DOHH2 (cell line): ENCODE data around the gene SULF2.

Source experiments
- H3F3A ChIP-seq: fragments of 200-600 bp; sonication (generic), shearing (Covaris generic); 2 replicates; pipeline ENCODE4 v1.6.0; 2016; ENCODE audit warnings: antibody characterized with exemption, mild to moderate bottlenecking; ENCODE audit not compliant: control insufficient read depth, insufficient read depth
- H3K27ac ChIP-seq: fragments of 200-600 bp; sonication (generic); 2 replicates; pipeline ENCODE4 v1.5.1; 2014; ENCODE audit warnings: low read depth, mild to moderate bottlenecking, low read length, moderate library complexity
- H3K27me3 ChIP-seq: fragments of 200-600 bp; sonication (generic); 2 replicates; pipeline ENCODE4 v1.6.1; 2014; ENCODE audit warnings: mild to moderate bottlenecking, low read length, mixed read lengths; ENCODE audit not compliant: control insufficient read depth
- H3K36me3 ChIP-seq: fragments of 200-600 bp; sonication (generic); 2 replicates; pipeline ENCODE4 v1.6.1; 2014; ENCODE audit warnings: mild to moderate bottlenecking, low read length, moderate library complexity, mixed read lengths; ENCODE audit not compliant: control insufficient read depth
- H3K4me1 ChIP-seq: fragments of 200-600 bp; sonication (generic); 2 replicates; pipeline ENCODE4 v1.6.1; 2014; ENCODE audit warnings: mild to moderate bottlenecking, low read length, mixed read lengths; ENCODE audit not compliant: control insufficient read depth
- H3K4me2 ChIP-seq: fragments of 200-600 bp; sonication (generic); 2 replicates; pipeline ENCODE4 v1.6.0; 2014; ENCODE audit warnings: mild to moderate bottlenecking, low read length, moderate library complexity
- H3K4me3 ChIP-seq: fragments of 200-600 bp; sonication (generic); 2 replicates; pipeline ENCODE4 v1.5.1; 2014; ENCODE audit warnings: mild to moderate bottlenecking, low read length, mixed read lengths
- H3K79me2 ChIP-seq: fragments of 200-600 bp; sonication (generic); 2 replicates; pipeline ENCODE4 v1.6.1; 2014; ENCODE audit warnings: mild to moderate bottlenecking, low read length, mixed read lengths; ENCODE audit not compliant: control insufficient read depth
- H3K9me2 ChIP-seq: fragments of 200-600 bp; sonication (generic); replicated peaks from 2 replicates; pipeline ENCODE4 v1.6.1; 2014; ENCODE audit warnings: mild to moderate bottlenecking, low read length, mixed read lengths; ENCODE audit not compliant: control insufficient read depth
- H3K9me3 ChIP-seq: fragments of 200-600 bp; sonication (generic); 2 replicates; pipeline ENCODE4 v1.6.1; 2014; ENCODE audit warnings: antibody characterized with exemption, low read length, mixed read lengths; ENCODE audit not compliant: control insufficient read depth, insufficient read depth
- H4K20me1 ChIP-seq: fragments of 200-600 bp; sonication (generic); 2 replicates; pipeline ENCODE4 v1.6.0; 2014; ENCODE audit warnings: low read depth, mild to moderate bottlenecking, antibody characterized with exemption, low read length, moderate library complexity; ENCODE audit not compliant: control insufficient read depth, insufficient read depth
- EZH2phosphoT487 ChIP-seq: fragments of 200-600 bp; sonication (generic); IDR thresholded peaks from 2 replicates; pipeline ENCODE4 v1.6.1; 2017; ENCODE audit warnings: borderline replicate concordance, mild to moderate bottlenecking, antibody characterized with exemption, low read length, moderate library complexity, mixed read lengths
- TF ChIP-seq, protein P1 (sequence below): fragments of 200-600 bp; sonication (generic); IDR thresholded peaks from one replicate; pipeline ENCODE4 v1.5.1; 2014; ENCODE audit warnings: antibody characterized with exemption, mild to moderate bottlenecking, low read depth, low read length; ENCODE audit not compliant: poor library complexity, severe bottlenecking

SULF2 gene

DNA sequence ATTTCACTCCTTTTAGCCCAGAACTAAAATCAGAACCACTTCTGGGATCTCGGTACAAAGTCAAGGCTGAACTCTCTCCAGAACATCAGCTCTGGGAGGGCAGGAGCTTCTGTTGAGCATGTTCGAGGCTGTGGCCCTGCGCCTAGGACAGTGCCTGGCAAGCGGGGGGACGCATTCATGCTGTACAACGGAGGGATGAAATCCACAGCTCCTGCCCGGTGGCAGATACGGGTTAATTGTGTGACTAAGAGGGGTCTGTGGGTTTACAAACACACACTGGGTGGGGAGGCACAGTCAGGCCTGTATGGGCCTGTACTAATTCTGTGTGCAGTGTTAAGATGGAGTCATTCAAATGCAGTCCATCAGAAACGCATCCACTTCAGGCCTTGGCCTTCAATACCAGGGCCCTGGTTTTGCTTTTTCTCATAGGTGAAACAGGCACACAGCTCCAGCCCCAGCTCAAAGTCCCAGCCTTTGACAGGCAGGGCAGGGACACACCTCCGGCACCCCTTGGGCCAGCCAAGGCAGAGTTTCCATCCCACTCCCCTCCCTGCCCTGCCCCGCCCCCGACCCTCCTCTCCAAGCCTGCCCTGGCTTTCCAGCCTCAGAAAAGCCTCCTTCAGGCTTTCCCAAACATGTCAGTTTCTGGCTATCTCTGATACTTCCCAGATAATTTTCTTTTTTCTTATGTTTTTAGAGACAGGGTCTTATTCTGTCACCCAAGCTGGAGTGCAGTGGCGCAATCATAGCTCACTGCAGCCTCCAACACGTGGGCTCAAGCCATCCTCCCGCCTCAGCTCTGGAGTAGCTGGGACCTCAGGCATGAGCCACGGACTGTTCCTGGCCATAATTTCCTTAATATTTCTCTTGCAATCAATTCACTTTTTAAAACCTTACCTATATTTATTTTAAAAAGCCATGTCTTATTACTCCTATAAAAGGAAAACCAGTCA lies 109.8 kb downstream of the SULF2 start:
- Histone ChIP-seq H3K36me3 (no peaks in the 10 kb centered on the region), H3K4me2 (no peak overlapping the region)
- TF ChIP-seq EZH2phosphoT487 = no peak
- TF ChIP-seq, protein P1, sequence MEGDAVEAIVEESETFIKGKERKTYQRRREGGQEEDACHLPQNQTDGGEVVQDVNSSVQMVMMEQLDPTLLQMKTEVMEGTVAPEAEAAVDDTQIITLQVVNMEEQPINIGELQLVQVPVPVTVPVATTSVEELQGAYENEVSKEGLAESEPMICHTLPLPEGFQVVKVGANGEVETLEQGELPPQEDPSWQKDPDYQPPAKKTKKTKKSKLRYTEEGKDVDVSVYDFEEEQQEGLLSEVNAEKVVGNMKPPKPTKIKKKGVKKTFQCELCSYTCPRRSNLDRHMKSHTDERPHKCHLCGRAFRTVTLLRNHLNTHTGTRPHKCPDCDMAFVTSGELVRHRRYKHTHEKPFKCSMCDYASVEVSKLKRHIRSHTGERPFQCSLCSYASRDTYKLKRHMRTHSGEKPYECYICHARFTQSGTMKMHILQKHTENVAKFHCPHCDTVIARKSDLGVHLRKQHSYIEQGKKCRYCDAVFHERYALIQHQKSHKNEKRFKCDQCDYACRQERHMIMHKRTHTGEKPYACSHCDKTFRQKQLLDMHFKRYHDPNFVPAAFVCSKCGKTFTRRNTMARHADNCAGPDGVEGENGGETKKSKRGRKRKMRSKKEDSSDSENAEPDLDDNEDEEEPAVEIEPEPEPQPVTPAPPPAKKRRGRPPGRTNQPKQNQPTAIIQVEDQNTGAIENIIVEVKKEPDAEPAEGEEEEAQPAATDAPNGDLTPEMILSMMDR = no peak

DNA sequence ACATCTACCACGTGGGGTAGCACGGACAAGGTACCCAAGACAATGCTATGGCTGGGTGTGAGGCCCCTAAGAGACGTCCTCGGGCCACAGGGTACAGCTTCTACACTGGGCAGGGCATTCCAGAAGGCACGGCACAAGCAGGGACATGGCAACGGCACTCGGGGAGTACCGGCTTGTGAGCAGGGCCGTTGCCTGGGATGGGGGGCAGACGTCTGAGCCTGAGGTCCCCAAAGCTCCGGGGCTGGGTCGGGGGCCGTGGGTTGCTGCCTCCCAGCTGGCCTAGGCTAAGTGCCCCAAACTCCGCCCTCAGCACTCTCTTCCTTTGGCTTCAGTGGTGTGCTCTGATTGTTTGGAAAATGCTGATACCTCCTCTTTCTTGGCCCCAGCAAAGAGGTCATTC lies 110.6 kb downstream of the SULF2 start:
- TF ChIP-seq EZH2phosphoT487 = no peak
- TF ChIP-seq, protein P1 = no peak
- no peaks in the 10 kb centered on the region for H3K9me2 ChIP-seq
- H3K27me3 ChIP-seq = no peaks in the 10 kb centered on the region
- no peaks in the 10 kb centered on the region for H3F3A ChIP-seq
- no peaks in the 10 kb centered on the region for H3K36me3 ChIP-seq
- no peaks in the 10 kb centered on the region for H4K20me1 ChIP-seq
- no peaks in the 10 kb centered on the region for H3K9me3 ChIP-seq
- peaks cover 5% of the 10 kb centered on the region; the same call in 1 of the 2 replicates for H3K4me1 ChIP-seq
- no peak overlapping the region for H3K4me3 ChIP-seq
- no peaks in the 10 kb centered on the region for H3K79me2 ChIP-seq
- no peak overlapping the region for H3K27ac ChIP-seq
- no peak overlapping the region for H3K4me2 ChIP-seq

More for the DNA sequence above, 109.8 kb downstream of the SULF2 start:
- no peaks in the 10 kb centered on the region for H3K27me3 ChIP-seq
- H3K9me3 ChIP-seq = no peaks in the 10 kb centered on the region
- no peaks in the 10 kb centered on the region for H3F3A ChIP-seq
- no peaks in the 10 kb centered on the region for H3K79me2 ChIP-seq
- H3K9me2 ChIP-seq = no peaks in the 10 kb centered on the region
- peaks cover 5% of the 10 kb centered on the region; the same call in 1 of the 2 replicates for H3K4me1 ChIP-seq
- H3K27ac ChIP-seq = no peak overlapping the region
- no peaks in the 10 kb centered on the region for H4K20me1 ChIP-seq
- H3K4me3 ChIP-seq = no peak overlapping the region

DNA sequence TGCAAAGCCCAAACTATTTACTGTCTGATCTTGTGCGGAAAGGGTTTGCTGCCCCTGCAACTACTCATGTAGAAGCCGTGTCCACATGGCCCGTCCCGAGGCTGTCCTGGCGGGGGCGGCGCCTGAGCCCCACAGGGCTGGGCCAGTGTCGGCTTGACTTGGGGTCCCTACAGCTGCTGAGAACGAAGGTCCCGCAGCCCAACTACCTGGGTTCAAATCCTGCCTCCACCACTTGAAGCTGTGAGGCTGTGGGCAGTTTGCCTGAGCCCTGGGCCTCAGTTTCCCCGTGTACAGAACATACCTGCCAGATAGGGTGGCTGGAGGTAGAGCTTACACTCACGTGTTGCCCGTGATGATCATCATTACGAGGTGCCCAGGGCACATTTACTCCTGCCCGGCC lies 111.1 kb downstream of the SULF2 start:
- Histone ChIP-seq H4K20me1 (no peaks in the 10 kb centered on the region), H3K4me1 (peaks cover 5% of the 10 kb centered on the region; the same call in 1 of the 2 replicates), H3K36me3 (no peaks in the 10 kb centered on the region), H3K27me3 (no peaks in the 10 kb centered on the region), H3K27ac (no peak overlapping the region), H3K9me3 (no peaks in the 10 kb centered on the region), H3K4me2 (no peak overlapping the region), H3K79me2 (no peaks in the 10 kb centered on the region), H3F3A (no peaks in the 10 kb centered on the region), H3K9me2 (no peaks in the 10 kb centered on the region), H3K4me3 (no peak overlapping the region)
- no peak for TF ChIP-seq EZH2phosphoT487
- TF ChIP-seq, protein P1 = no peak
